Astrocyte (in vitro differentiated cells and primary cell): ENCODE measurements around the gene SHISA7. TPM values are rescaled to one million over a fixed set of nuclear protein-coding genes. Genes with fewer than 3 reads are reported as not detected.

Experiments
- DNase-seq: peaks from one replicate; pipeline ENCODE4 v3.0.0-alpha.2; 2010; ENCODE audit warnings: low read depth
- FAIRE-seq: peaks from 2 replicates; lab custom pipeline; 2011; peaks lifted over from hg19 to GRCh38; lab: Jason Lieb, UNC
- H2AFZ ChIP-seq: 2 replicates; pipeline ENCODE4 v1.6.0; 2012; ENCODE audit warnings: low read depth, low read length, inconsistent platforms
- H3K27ac ChIP-seq: 2 replicates; pipeline ENCODE4 v1.5.1; 2011; ENCODE audit warnings: low read depth, low read length, inconsistent platforms
- H3K27me3 ChIP-seq: 2 replicates; pipeline ENCODE4 v1.6.0; 2011; ENCODE audit warnings: low read length, inconsistent platforms; ENCODE audit not compliant: insufficient read depth
- H3K36me3 ChIP-seq: 2 replicates; pipeline ENCODE4 v1.5.1; 2011; ENCODE audit warnings: low read length, inconsistent platforms; ENCODE audit not compliant: insufficient read depth
- H3K4me1 ChIP-seq: 2 replicates; pipeline ENCODE4 v1.5.1; 2011; ENCODE audit warnings: low read length, inconsistent platforms; ENCODE audit not compliant: insufficient read depth
- H3K4me2 ChIP-seq: 2 replicates; pipeline ENCODE4 v1.6.0; 2012; ENCODE audit warnings: low read length, inconsistent platforms
- H3K4me3 ChIP-seq: 2 replicates; pipeline ENCODE4 v1.5.1; 2011; ENCODE audit warnings: low read depth, mild to moderate bottlenecking, low read length, inconsistent platforms; ENCODE audit not compliant: insufficient read depth
- H3K79me2 ChIP-seq: 2 replicates; pipeline ENCODE4 v1.6.0; 2012; ENCODE audit warnings: mild to moderate bottlenecking, low read length, inconsistent platforms; ENCODE audit not compliant: insufficient read depth
- H3K9ac ChIP-seq: 2 replicates; pipeline ENCODE4 v1.6.0; 2012; ENCODE audit warnings: mild to moderate bottlenecking, low read length, inconsistent platforms
- H3K9me3 ChIP-seq: 2 replicates; pipeline ENCODE4 v1.5.1; 2012; ENCODE audit warnings: low read depth, mild to moderate bottlenecking, low read length, inconsistent platforms; ENCODE audit not compliant: insufficient read depth
- H4K20me1 ChIP-seq: 2 replicates; pipeline ENCODE4 v1.6.0; 2012; ENCODE audit warnings: low read length, inconsistent platforms; ENCODE audit not compliant: insufficient read depth
- H3K27ac Mint-ChIP-seq: one replicate; pipeline ENCODE4 v1.8.0; 2021; ENCODE audit warnings: mild to moderate bottlenecking, mixed read lengths; ENCODE audit not compliant: unreplicated experiment
- H3K27me3 Mint-ChIP-seq: one replicate; pipeline ENCODE4 v1.8.0; 2021; ENCODE audit warnings: low read depth, mixed read lengths; ENCODE audit not compliant: unreplicated experiment
- H3K36me3 Mint-ChIP-seq: one replicate; pipeline ENCODE4 v1.8.0; 2021; ENCODE audit warnings: low read depth, mixed read lengths; ENCODE audit not compliant: unreplicated experiment
- H3K4me1 Mint-ChIP-seq: one replicate; pipeline ENCODE4 v1.8.0; 2021; ENCODE audit warnings: low read depth, mixed read lengths; ENCODE audit not compliant: unreplicated experiment
- H3K4me3 Mint-ChIP-seq: one replicate; pipeline ENCODE4 v1.8.0; 2021; ENCODE audit warnings: mild to moderate bottlenecking, moderate library complexity, mixed read lengths; ENCODE audit not compliant: unreplicated experiment
- H3K9me3 Mint-ChIP-seq: one replicate; pipeline ENCODE4 v1.8.0; 2021; ENCODE audit warnings: mild to moderate bottlenecking, mixed read lengths; ENCODE audit not compliant: unreplicated experiment
- EZH2 ChIP-seq: IDR thresholded peaks from 2 replicates; pipeline ENCODE4 v1.6.1; 2012; ENCODE audit warnings: mild to moderate bottlenecking, low read length, inconsistent platforms; ENCODE audit not compliant: insufficient read depth
- total RNA-seq: library from RNA; stranded (reverse); gene quantifications from 2 replicates; pipeline ENCODE4 v1.2.1, GENCODE V29; 2021
- TF ChIP-seq, protein P1 (sequence below): IDR thresholded peaks from 2 replicates; pipeline ENCODE4 v1.5.1; 2011; ENCODE audit warnings: low read depth, mild to moderate bottlenecking, inconsistent platforms, low read length, moderate library complexity; ENCODE audit not compliant: insufficient read depth

The SHISA7 gene
- total RNA-seq, 1 donor from 2014 or later: 0.09 TPM

DNA sequence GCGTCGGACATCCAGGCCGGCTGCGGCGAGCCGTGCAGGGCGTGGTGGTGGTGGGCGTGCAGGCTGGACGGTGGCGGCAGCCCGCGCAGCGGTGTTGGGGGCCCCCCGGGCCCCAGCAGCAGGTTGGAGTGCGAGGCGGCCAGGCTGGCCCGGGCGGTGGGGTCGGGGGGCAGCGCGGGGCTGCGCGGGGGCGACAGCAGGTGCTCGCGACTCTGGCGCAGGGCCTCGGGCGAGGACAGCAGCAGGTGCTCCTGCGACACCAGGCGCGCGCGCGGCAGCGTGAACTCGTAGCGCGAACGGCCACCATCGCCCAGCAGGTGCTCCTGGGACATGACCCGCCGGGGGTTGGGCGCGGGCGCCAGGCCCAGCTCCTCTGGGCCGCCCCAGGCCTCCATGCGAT lies 9.8 kb downstream of the SHISA7 start:
- H3K79me2 ChIP-seq: no peaks in the 10 kb centered on the region
- no peaks in the 10 kb centered on the region for H3K36me3 Mint-ChIP-seq
- TF ChIP-seq, protein P1, sequence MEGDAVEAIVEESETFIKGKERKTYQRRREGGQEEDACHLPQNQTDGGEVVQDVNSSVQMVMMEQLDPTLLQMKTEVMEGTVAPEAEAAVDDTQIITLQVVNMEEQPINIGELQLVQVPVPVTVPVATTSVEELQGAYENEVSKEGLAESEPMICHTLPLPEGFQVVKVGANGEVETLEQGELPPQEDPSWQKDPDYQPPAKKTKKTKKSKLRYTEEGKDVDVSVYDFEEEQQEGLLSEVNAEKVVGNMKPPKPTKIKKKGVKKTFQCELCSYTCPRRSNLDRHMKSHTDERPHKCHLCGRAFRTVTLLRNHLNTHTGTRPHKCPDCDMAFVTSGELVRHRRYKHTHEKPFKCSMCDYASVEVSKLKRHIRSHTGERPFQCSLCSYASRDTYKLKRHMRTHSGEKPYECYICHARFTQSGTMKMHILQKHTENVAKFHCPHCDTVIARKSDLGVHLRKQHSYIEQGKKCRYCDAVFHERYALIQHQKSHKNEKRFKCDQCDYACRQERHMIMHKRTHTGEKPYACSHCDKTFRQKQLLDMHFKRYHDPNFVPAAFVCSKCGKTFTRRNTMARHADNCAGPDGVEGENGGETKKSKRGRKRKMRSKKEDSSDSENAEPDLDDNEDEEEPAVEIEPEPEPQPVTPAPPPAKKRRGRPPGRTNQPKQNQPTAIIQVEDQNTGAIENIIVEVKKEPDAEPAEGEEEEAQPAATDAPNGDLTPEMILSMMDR: no peak
- TF ChIP-seq EZH2: no peak
- DNase-seq (no peak), FAIRE-seq (no peak)
- no peak overlapping the region for H3K9ac ChIP-seq
- no peak overlapping the region for H2AFZ ChIP-seq
- no peak overlapping the region for H3K27ac Mint-ChIP-seq
- peaks cover 24% of the 10 kb centered on the region for H3K27me3 Mint-ChIP-seq
- H3K4me1 Mint-ChIP-seq: no peaks in the 10 kb centered on the region
- peaks cover 3% of the 10 kb centered on the region for H3K9me3 Mint-ChIP-seq
- peaks cover 11% of the 10 kb centered on the region for H3K9me3 ChIP-seq
- peaks cover 9% of the 10 kb centered on the region for H3K27me3 ChIP-seq
- H3K4me3 Mint-ChIP-seq: no peak overlapping the region
- no peak overlapping the region for H3K4me2 ChIP-seq
- no peaks in the 10 kb centered on the region for H3K4me1 ChIP-seq
- no peaks in the 10 kb centered on the region for H3K36me3 ChIP-seq
- no peak overlapping the region for H3K27ac ChIP-seq
- H3K4me3 ChIP-seq: no peak overlapping the region
- no peaks in the 10 kb centered on the region for H4K20me1 ChIP-seq

DNA sequence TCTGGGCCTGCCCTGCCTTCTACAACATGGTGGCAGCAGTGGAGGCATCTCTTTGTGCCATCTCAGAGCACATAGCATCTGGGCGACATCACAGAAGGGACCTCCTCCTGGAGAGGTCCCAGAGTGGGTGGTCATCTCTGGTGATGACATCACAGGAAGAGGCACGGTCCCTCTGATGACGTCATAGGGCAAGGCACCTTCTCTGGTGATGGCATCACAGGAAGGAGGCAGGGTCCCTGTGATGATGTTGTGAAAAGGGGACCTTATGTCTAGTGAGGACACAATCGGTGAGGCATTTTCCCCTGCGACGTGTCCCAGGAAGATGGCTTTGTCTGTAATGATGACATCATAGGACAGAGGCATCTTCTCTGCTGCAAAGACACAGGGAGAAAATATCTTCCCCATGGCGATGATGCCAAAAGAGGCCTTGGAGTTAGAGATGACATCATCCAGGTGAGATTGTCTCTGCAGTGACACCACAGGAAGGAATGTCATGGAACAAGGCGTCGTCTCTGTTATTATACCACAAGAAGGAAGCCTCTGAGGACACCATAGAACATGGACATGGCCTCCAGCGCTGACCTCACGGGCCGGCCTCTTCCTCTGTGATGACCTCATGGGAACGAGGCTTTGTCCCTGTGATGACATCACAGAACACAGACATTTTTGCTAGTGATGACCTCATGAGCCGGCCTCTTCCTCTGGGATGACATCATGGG lies 10.7 kb downstream of the SHISA7 start:
- H3K36me3 Mint-ChIP-seq: no peaks in the 10 kb centered on the region
- TF ChIP-seq, protein P1: no peak
- TF ChIP-seq EZH2: no peak
- peaks cover 11% of the 10 kb centered on the region for H3K9me3 ChIP-seq
- H3K4me3 ChIP-seq: no peak overlapping the region
- no peak overlapping the region for H2AFZ ChIP-seq
- H3K4me1 ChIP-seq: no peaks in the 10 kb centered on the region
- H3K4me1 Mint-ChIP-seq: no peaks in the 10 kb centered on the region
- no peaks in the 10 kb centered on the region for H3K79me2 ChIP-seq
- no peaks in the 10 kb centered on the region for H4K20me1 ChIP-seq
- H3K27me3 ChIP-seq: peaks cover 9% of the 10 kb centered on the region
- H3K27ac ChIP-seq: no peak overlapping the region
- H3K9ac ChIP-seq: no peak overlapping the region
- no peak overlapping the region for H3K4me3 Mint-ChIP-seq
- no peak for FAIRE-seq
- H3K27me3 Mint-ChIP-seq: peaks cover 20% of the 10 kb centered on the region
- no peaks in the 10 kb centered on the region for H3K36me3 ChIP-seq
- H3K9me3 Mint-ChIP-seq: peaks cover 3% of the 10 kb centered on the region
- H3K4me2 ChIP-seq: no peak overlapping the region
- no peak overlapping the region for H3K27ac Mint-ChIP-seq
- no peak for DNase-seq

DNA sequence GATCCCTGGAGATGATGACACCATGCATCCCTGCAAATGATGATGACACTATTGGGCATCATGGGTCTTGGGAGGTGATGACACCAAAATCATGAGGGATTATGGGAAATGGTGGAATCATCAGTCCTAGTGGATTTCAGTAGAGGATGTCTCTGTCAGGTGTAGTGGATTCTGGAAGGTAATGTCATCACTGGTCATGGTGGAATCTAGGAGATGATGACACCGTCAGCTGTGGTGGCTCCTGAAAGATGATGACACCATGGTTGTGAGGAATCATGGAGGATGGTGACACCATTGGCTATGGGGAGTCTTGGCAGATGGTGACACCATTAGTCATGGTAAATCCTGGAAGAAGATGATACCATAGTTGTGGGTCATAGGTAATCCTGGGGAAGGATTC lies 11.9 kb downstream of the SHISA7 start:
- H3K4me3 ChIP-seq: no peak overlapping the region
- H3K36me3 ChIP-seq: no peaks in the 10 kb centered on the region
- Mint-ChIP-seq H3K27ac (peak overlapping the region; percentile 41), H3K4me3 (no peak overlapping the region), H3K9me3 (peaks cover 3% of the 10 kb centered on the region), H3K4me1 (no peaks in the 10 kb centered on the region), H3K27me3 (peaks cover 10% of the 10 kb centered on the region), H3K36me3 (no peaks in the 10 kb centered on the region)
- H3K27me3 ChIP-seq: peaks cover 9% of the 10 kb centered on the region
- no peaks in the 10 kb centered on the region for H3K79me2 ChIP-seq
- no peak overlapping the region for H3K4me2 ChIP-seq
- H3K4me1 ChIP-seq: no peaks in the 10 kb centered on the region
- H3K9ac ChIP-seq: no peak overlapping the region
- FAIRE-seq (no peak), DNase-seq (no peak)
- no peaks in the 10 kb centered on the region for H4K20me1 ChIP-seq
- no peak overlapping the region for H3K27ac ChIP-seq
- no peak overlapping the region for H2AFZ ChIP-seq
- TF ChIP-seq, protein P1: no peak
- H3K9me3 ChIP-seq: peaks cover 11% of the 10 kb centered on the region
